NK-92 treated with Interleukin-12 subunit alpha and Interleukin-12 subunit beta, amount 100 ng/mL, for 24 hours (cell line): Measurements from ENCODE around the gene AIG1.
A peak's percentile ranks its signal among the peaks of the same experiment; 100 is the strongest.
"Not testable (repeated sequence)": the region's sequence is repeated elsewhere in the genome, so short reads cannot be mapped to it uniquely, and the experiment has no call there.

Source experiments
- DNase-seq: peaks from one replicate; lab custom pipeline; 2025; lab: John Stamatoyannopoulos, UW

Gene AIG1, protein sequence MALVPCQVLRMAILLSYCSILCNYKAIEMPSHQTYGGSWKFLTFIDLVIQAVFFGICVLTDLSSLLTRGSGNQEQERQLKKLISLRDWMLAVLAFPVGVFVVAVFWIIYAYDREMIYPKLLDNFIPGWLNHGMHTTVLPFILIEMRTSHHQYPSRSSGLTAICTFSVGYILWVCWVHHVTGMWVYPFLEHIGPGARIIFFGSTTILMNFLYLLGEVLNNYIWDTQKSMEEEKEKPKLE

DNA sequence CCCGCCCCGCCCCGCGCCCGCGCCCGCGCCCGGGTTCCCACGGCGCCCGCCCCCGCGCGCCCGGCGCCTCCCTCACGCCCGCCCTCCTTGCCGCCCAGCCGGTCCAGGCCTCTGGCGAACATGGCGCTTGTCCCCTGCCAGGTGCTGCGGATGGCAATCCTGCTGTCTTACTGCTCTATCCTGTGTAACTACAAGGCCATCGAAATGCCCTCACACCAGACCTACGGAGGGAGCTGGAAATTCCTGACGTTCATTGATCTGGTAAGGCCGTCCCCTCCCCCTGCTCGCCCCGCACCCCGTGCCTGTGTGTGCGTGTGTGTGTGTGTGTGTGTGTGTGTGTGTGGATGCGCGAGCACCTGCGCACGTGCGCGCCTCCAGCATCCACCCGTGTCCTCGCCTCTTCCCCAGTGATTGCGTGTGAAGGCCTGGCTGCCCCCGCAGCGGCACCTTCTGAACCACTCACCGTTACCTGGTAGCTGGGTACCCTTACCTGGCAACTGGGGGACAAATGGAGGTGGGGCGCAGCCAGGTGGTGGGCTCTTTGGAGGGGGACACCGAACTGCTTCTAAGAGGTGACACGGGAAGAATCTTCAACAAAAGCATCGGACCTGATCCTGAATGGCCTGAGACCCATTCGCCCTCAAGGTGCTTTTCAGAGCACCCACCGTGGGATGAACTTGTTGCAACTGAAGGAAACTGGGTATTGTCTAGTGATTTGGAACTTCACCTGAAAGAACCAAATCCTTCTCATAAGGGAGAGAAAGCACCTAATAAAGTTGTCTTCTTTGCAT, at the start of gene AIG1:
TSS of gene AIG1 (plus strand) at position 84 of the 791 bp plus-strand sequence. CDS start at position 121, 37 bp downstream.
- peak; percentile 83 for DNase-seq

DNA sequence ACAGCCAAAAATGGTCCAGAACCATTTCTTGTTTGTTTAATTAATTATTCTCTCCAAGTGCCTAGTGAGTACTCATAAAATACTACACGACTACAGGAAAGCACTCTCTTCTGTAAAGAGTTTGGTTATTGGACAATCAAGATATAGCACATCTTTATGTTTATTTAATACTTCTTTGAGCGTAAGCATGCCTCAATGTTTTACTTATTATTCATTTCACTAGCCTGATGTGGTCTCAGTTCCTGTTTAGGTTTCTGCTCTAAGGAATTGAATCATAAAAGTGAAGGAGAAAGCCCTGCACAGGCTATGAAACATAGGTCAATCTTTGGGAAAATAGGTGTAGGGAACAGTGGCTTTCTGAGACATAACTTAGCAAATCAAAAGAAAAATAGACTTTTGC, 45.9 kb upstream of the AIG1 start:
- DNase-seq, result no peak

DNA sequence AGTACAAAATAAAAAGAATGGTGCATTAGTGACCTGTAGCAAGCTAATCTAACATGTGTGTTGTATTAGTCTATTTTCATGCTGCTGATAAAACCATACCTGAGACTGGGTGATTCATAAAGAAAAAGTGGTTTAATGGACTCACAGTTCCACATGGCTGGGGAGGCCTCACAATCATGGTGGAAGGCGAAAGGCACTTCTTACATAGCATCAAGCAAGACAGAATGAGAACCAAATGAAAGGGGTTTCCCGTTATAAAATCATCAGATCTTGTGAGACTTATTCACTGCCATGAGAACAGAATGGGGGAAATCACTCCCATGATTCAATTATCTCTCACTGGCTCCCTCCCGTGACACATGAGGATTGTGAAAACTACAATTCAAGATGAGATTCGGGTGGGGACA, 45.4 kb upstream of the AIG1 start:
- DNase-seq, result no peak

DNA sequence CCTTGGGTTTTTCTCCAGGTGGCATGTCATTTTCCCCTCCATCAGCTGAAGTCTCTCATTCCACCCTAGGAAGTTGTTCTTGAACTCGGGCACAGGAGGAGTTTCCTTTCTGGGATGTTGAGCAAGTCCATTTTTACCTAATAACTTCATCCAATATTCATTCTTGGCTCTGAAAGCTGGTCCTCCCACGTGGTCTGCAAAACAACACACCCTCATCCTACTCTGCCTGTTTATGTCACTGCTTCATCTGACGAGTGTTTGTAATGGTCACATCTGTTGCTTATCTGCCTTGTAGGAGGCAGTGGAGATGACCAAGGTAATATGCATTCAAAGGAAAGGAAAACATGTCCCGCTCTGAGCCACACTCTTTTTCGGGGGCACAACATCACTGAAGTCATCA, 41.7 kb upstream of the AIG1 start:
- no peak for DNase-seq

DNA sequence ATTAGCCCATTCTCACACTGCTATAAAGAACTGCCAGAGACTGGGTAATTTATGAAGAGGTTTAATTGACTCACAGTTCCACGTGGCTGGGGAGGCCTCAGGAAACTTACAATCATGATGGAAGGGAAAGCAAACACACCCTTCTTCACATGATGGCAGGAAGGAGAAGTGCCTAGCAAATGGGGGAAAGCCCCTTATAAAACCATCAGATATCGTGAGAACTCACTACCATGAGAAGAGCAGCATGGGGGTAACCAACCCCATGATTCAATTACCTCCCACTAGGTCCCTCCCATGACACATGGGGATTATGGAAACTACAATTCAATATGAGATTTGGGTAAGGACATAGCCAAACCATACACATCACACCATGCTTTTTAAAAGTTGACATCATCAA, 39.8 kb upstream of the AIG1 start:
- not testable (repeated sequence) for DNase-seq

DNA sequence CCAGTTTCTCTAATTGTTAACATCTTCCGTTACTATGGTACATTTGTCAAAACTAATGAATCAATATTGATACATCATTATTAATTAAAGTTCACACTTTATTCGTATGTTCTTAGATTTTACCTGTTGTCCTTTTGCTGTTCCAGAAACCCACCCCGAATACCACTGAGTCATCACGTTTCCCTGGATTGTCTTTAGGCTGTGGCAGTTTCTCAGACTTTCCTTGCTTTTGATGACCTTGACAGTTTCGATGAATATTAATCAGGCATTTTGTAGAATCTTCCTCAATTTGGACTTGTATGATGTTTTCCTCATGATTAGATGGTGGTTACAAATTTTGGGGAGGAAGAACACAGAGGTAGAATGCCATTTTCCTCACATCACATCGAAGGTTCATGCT, 39.1 kb upstream of the AIG1 start:
- DNase-seq, result no peak

DNA sequence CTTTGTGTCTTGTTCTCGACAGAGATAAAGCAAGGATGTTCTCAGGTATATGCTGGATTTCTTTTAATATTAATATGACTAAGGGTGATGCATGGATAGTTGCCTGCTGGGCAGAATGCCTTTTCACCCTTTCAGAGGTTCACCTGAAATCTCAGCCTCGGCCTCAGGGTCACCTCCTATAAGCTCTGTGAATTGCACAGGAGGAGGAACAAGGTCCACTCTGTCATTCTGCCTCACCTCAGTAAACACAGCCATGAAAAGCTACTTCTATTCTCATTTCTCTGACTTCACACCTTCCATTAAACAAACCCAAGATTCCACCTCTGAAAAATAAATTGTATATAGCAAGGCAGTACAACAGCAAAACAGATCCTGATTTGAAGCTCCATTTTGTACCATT, 38.1 kb upstream of the AIG1 start:
- DNase-seq, result no peak

DNA sequence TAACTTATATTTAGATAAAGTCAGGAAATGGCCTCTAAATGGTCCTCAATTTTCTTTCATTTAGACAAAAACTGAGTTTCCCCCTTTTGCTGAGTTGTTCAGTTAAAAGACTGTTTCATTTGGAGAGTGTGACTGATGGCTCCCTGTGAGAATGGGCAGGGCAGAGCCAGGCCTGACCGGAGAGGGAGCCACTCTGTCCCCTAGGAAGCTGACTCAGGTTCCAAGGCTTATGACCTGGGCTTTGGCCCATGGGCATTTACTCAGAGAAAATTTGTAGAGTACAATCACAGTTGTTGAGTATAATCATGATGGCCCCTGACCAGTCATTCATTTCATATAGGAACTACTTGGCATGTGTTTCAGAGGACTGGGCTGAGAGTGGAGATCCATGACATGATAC, 37.0 kb upstream of the AIG1 start:
- DNase-seq, result no peak

DNA sequence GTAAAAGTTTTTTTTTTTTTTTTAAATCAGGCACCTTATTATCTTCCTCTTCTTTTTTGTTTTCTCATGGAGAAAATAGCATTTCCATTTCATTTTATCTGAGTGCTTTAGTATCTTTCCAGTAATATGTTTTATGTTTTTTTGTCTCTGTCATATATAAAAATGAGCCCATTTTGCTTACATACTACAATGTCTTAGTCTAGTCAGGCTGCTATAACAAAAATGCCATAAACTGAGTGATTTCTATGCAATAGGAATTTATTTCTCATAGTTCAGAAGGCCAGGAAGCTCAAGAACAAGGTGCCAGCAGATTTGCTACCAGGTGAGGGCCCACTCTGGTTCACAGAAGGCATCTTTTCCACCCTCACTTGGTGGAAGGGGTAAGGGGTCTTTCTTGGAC, 35.7 kb upstream of the AIG1 start:
- no peak for DNase-seq

DNA sequence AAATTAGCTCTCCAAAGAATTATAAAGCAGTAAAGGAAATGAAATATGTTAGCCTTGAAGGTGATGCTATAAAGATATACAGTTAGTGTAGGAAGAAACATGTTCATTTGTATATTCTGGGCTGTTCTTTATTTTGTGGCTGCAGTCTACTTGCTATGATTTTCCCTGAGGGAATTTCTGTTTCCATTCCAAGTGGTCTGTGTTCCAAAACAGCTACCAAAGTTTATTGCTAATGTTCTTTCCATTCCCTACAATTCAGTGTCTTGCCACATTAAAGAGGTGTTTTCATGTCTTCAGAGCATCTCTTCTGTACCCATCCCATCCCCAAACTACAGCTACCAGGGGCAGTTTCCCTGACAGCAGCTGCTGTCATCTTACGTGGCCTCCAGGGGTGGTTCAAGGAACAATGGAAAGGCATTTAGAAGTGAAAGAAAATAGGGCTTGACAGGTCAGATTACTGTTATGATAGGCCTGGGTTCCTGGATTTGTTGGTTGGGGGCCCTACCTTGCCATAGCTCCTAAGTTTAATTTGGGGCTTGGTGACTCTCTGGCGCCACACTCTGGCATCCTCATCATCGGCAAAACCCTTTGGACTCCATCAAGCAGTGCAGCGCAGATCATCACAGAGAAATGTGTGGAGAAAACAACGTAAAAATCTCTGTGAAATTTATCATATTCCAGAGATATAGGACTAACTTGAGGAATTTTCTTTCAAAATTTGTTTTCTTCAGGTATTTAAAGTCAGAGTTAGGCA, 33.8 kb upstream of the AIG1 start:
- no peak for DNase-seq

DNA sequence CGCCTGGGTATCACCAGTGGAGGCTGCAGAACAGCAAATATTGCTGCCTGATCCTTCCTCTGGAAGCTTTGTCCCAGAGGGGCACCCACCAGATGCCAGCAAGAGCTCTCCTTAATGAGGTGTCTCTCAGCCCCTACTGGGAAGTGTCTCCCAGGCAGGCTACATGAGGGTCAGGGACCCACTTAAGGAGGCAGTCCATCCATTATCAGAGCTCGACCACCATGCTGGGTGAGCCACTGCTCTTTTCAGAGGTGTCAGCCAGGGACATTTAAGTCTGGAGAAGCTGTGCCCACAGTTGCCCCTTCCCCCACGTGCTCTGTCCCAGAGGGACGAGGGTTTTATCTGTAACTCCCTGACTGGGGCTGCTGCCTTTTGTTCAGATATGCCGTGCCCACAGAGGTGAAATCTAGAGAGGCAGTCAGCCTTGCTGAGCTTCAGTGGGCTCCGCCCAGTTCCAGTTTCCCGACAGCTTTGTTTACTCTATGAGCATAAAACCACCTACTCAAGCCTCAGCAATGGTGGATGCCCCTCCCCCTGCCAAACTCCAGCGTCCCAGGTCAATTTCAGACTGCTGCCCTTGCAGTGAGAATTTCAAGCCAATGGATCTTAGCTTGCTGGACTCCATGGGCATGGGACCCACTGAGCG, 25.9 kb upstream of the AIG1 start:
- DNase-seq, result no peak

DNA sequence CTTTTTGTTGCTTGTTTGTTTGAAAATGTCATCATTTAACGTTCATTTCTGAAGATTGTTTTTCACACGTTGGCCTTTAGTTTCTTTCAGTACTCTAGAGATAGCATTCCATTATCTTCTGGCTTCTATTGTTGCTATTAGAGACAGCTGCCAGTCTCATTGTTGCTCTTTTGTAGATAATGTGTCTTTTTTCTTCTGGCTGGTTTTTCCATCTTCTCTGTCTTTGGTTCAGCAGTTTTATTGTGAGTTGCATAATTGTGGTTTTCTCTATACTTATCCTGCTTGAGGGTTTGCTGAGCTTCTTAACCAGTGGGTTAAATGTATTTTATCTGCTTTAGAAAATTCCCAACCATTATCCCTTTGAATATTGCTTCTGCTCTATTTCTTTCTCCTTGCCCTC, 23.2 kb upstream of the AIG1 start:
- DNase-seq, result no peak

DNA sequence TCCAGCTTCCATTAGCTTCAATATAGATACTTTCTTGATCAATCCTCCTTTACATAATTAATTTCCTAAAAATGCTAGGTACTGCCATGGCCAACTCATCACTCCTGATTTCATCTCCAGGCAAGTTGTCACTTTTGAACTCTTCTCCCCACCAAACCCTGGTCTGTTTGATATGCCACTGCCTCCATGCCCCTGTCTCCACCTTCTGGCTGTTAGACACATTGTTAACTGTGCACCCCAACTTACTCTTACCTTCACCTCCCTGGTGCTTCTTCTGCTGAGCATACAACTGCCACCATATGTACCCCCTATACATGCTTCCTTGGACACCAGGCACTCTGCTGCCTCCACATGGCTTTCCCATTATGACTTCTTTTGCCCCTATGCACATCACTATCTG, 21.9 kb upstream of the AIG1 start:
- DNase-seq, result no peak

DNA sequence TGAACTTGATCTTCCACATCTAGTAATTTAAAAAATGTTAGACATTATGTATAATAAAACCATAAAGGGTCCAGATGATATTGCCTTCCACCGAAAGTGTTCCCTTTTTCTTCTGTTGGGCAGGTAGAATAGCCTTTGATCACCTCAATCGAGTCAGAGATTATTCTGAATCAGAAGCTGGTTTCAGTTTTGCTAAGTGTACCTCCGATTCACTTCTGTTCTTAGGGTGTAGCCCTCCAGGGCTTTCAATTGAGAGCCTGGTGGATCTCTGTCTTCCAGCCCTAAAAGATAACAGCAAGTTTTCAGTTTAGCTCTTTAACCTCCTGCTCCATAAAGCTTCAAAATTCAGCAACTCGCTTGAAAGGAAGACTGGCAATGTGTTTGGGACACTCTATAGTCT, 21.1 kb upstream of the AIG1 start:
- no peak for DNase-seq

DNA sequence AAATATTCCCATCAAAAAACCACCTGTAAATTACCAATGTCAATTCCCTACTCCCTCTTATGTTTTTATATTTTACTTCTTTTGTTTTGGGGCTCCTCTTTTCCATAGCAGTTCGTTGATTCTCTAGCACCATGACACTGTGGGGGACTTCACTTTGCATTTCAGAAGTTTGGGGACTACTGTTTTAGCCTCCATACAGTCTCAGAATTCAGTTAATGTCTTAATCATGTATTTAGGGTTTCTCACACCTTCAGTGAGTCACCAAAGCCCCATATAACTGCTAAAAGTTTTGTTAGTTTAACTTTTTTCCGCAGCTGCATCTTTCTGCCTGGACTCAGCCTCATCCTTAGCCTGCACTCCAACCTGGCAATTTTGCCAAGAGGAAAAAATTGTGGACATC, 20.7 kb upstream of the AIG1 start:
- no peak for DNase-seq

DNA sequence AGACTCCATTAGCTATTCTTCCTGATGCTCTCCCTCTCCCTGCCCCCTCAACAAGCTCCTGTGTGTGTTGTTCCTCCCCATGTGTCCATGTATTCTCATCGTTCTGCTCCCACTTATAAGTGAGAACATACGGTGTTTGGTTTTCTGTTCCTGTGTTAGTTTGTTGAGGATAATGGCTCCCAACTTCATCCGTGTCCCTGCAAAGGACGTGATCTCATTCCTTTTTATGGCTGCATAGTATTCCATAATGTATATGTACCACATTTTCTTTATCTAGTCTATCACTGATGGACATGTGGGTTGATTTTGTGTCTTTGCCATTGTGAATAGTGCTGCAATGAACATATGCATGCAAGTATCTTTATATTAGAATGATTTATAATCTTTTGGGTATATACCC, 16.3 kb upstream of the AIG1 start:
- not testable (repeated sequence) for DNase-seq

DNA sequence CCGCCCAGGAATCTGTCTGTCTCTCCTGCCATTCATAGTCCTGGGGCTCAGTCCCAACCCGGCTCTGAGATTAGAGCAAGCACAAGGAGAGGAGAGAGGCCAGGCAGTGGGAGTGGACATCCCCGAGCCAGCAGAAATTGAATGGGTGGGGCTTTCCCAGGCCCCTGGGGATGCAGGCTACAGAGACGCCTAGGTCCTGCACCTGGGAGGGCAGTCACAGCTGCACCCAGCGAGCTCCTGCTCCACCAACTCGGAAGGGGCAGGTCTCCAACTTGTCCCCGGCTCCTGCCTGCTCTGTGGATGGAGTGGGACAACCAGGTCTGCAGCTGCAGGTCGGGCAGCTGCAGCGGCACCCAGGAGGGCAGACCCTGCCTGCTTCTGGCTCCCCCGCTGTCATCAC, 11.1 kb upstream of the AIG1 start:
- no peak for DNase-seq

DNA sequence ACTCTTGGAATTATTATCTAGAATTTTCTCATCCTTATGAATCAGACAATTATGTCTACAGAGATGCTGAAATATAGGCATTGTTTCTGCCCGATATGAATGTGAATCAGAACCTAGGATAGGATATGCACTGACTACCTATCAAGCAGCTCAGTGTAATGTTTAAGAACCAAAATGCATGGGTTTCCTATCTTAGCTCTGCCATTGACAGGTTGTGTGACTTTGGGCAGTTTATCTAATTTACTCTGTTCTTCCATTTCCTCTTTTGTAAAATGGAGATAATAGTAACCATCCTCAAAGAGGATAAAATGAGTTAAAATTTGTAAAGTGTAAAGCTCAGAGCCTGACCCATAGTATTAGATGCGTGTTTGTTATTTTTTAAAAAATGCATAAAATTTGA, 10.2 kb upstream of the AIG1 start:
- no peak for DNase-seq

DNA sequence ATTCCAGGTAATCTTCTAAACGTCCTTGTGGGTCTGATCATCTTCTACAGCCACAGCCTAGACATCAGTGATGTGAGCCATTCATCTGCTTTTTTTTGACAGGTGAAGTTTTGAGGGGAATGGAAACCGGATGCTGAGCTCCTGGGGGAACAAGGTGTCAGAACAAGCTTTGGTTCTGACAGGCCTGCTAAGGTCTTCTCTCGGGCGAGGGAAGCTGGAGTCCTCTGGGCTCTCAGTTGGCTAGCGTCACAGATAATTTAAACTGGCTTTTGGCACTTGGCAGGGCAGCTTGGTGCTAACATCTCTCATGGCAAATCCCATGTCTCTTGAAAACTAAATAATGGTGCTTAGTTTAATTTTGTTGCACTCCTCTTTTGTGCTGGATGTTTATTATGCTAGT, 8.4 kb upstream of the AIG1 start:
- DNase-seq, result no peak

DNA sequence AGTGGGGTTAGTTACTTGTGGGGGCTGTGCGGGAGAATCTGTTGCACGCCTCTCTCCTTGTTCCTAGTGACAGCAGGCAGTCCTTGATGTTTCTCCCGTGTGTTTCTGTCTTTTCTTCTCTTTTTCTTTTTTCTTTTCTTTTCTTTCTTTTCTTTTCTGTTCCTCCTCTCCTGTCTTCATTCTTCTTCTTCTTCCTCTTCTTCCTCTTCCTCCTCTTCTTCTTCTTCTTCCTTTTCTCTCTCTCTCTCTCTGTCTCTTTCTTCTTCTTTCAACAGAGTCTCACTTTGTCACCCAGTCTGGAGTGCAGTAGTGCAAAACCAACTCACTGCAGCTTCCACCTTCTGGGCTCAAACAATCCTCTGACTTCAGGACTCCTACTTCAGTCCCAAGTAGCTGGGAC, 6.8 kb upstream of the AIG1 start:
- DNase-seq, result no peak

DNA sequence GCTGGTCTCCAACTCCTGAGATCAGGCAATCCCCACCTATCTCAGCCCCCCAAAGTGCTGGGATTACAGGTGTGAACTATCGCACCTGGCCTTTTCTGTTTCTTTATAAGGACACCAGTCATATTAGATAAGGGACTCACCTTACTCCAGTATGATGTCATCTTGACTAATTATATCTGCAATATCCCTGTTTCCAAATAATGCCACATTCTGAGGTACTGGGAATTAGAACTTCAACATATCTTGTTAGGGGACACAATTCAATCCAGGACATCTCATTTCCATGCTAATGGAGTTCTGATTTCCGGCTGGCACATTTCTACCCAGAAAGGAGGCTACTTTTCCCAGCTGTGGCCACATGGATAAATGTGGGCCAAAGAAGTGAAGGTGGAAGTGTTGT, 6.4 kb upstream of the AIG1 start:
- DNase-seq, result no peak

DNA sequence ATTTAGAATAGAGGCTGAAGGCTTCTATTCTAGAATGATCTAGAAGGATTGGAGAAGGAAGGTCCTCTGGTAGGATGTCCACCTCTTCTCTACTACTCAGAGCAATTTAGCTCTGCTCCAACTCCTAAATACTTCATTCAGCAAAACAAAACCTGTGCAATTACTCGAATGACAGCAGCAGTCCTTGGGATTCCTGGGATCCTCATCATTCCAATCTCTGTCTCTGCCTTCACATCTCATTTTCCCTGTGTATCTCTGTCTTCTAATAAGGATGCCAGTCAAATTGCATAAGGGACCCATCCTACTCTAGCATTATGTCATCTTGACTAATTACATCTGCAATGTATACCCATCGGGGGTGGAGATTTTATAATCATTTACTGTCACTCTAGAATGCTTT, 5.5 kb upstream of the AIG1 start:
- no peak for DNase-seq

DNA sequence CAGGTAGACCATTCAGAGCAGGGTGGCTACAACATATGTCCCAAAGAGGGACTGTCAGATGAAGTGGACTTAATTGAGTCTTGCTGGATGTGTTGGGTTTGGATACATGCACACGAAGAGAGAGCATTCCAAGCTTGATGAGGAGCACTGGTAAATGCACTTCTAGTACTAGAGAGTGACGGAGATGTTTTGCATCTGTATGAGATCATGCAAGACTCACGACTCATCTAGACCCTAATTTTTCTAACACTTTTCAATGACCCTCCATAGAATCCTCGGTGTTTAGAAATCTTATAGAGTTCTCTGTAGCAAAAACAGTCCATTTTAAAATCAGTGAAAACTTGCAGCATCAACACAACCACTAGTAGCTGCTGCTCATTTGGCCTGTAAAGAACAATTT, 4.8 kb upstream of the AIG1 start:
- DNase-seq, result no peak
